ENCODE results near the gene TNRC6B.

GRCh38 chr22:40239345-40239683 lies 61.6 kb downstream of the TNRC6B start:
- no peak for TF ChIP-seq CTCF (IDR thresholded peaks at IDR 0.05; ENCODE audit: low read depth, low read length)
- no peak for TF ChIP-seq EZH2phosphoT487 (IDR thresholded peaks at IDR 0.05; ENCODE audit: low read depth)
